PFSK-1 (cell line): Measurements from ENCODE around the gene GNAO1.

ENCODE experiments used
- FOXP2 ChIP-seq: optimal IDR thresholded peaks from 2 replicates; pipeline ENCODE3; 2011; ENCODE audit warnings: borderline replicate concordance, control low read depth, inconsistent platforms; ENCODE audit not compliant: insufficient read depth; ENCODE audit errors: extremely low read length, extremely low read depth
- REST ChIP-seq, 2 experiments: IDR thresholded peaks; 2 replicates each; pipeline versions ENCODE4 v1.6.1 to v1.8.0; 2011 to 2012; ENCODE audit warnings: low read depth in 2 of 2, low read length in 2 of 2, control low read depth in 1 of 2, inconsistent platforms in 1 of 2, mild to moderate bottlenecking in 1 of 2, moderate library complexity in 1 of 2; ENCODE audit not compliant: insufficient read depth in 1 of 2

GRCh38 chr16:56198755-56199114, 7.4 kb downstream of the GNAO1 start:
- TF ChIP-seq FOXP2 (no peak), REST (IDR thresholded peaks at IDR 0.05; ENCODE audit: insufficient read depth in 1 of 2, low read depth in 2 of 2, low read length in 2 of 2) (no peak)
